Activated CD4-positive, alpha-beta T cell treated with anti-CD3 and anti-CD28 coated beads, Interleukin-2, Interleukin-4, amounts not matched to agents 100 ng/mL and 50 ng/mL, durations not matched to agents 16 hours and 8 hours (primary cell): Measurements from ENCODE around the gene DHRS4L2.
"Not testable (repeated sequence)": the region's sequence is repeated elsewhere in the genome, so short reads cannot be mapped to it uniquely, and the experiment has no call there.

Experiments used
- DNase-seq: peaks from one replicate; pipeline ENCODE4 v3.0.0-alpha.2; 2020; ENCODE audit warnings: low spot score

Gene DHRS4L2

DNA sequence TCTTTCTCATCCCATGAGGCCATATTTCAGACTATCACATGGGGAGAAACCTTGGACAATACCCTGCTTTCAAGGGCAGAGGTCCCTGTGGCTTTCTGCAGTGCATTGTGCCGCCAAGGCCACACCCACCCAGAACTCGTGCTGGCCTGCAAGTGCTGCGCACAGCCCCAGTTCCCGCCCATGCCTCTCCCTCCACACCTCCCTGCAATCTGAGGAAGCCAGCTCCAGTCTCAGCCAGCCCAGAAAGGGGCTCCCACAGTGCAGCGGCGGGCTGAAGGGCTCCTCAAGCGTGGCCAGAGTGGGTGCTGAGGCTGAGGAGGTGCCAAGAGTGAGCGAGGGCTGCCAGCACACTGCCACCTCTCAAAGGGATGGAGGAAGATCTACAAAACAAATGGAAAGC, 15.6 kb upstream of the DHRS4L2 start:
- not testable (repeated sequence) for DNase-seq

DNA sequence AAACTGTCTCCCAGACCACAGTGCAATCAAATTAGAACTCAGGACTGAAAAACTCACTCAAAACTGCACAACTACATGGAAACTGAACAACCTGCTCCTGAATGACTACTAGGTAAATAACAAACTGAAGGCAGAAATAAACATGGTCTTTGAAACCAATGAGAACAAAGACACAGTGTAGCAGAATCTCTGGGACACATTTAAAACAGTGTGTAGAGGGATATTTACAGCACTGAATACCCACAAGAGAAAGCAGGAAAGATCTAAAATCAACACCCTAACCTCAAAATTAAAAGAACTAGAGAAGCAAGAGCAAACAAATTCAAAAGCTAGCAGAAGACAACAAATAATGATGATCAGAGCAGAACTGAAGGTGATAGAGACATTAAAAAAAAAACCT, 14.7 kb upstream of the DHRS4L2 start:
- DNase-seq = not testable (repeated sequence)

GRCh38 chr14:23977208-23977607, 11.5 kb upstream of the DHRS4L2 start:
- not testable (repeated sequence) for DNase-seq

DNA sequence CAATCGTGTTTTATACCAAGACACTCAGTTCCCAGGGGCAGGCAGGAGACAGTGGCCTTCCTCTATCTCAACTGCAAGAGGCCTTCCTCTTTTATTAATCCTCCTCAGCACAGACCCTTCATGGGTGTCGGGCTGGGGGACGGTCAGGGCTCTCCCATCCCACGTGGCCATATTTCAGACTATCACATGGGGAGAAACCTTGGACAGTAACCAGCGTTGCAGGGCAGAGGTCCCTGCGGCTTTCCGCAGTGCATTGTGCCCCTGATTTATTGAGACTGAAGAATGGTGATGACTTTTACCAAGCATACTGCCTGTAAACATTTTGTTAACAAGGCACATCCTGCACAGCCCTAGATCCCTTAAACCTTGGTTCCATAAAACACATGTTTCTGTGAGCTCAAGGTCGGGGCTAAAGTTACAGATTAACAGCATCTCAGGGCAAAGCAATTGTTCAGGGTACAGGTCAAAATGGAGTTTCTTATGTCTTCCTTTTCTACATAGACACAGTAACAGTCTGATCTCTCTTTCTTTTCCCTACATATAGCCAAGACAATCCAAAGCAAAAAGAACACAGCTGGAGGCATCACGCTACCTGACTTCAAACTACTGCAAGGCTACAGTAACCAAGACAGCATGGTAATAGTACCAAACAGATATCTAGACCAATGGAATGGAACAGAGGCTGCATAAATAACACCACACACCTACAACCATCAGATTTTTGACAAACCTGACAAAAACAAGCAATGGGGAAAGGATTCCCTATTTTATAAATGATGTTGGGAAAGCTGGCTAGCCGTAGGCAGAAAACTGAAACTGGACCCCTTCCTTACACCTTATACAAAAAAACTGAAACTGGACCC, 6.5 kb upstream of the DHRS4L2 start:
- DNase-seq = not testable (repeated sequence)

- no peak for DNase-seq
These were observed 3.7 kb upstream of the DHRS4L2 start for GRCh38 chr14:23984891-23985602.

DNA sequence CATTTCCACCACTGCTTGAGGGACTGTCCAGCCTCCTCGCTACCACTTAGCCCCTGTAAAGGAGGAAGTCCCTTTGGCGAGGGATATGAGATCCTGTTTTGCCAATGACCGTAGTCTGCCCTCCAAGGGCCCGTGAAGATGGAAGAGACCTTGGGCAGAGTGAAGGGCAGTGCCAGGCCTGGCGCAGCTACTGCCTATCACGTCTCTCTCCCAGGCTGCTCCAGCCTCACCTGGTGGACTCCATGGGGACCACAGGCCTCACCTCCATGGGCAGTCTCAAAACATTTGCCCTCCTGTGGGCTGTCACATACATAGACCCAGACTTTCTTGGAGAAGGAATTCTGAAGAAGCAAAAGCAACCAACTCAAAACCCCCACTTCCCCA, 514 bp upstream of the DHRS4L2 start:
- DNase-seq = not testable (repeated sequence)

DNA sequence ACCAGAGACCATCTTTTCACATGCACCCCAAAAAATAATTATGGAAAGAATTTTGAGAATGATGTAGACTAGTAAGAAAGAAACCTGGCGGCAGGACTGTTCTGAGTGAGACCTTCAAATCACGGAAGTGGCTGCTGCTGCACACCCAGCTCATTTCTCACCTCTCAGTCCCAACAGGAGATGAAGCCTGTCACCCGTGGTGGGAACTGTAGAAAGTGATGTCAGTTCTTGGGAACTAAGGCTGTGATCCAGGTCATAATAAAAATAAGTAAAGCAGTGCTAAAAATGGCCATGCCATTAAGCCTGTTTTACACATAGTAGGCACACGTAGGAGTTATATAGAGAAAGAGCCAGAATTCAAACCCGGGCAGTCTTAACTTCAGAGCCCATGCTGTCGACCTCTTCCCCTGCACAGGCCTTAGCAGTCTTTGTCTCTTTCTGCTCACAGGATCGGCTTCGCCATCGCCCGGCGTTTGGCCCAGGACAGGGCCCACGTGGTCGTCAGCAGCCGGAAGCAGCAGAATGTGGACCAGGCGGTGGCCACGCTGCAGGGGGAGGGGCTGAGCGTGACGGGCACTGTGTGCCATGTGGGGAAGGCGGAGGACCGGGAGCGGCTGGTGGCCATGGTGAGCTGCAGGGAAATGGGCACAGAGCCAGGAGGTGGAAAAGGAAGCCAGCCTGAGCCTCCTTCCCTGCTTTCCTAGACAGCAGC, 1.2 kb downstream of the DHRS4L2 start:
- peak; percentile 75 for DNase-seq

GRCh38 chr14:23990961-23991360, 2.2 kb downstream of the DHRS4L2 start:
- DNase-seq = not testable (repeated sequence)

- DNase-seq = not testable (repeated sequence)
These were observed 4.3 kb downstream of the DHRS4L2 start for GRCh38 chr14:23993042-23993441.

DNA sequence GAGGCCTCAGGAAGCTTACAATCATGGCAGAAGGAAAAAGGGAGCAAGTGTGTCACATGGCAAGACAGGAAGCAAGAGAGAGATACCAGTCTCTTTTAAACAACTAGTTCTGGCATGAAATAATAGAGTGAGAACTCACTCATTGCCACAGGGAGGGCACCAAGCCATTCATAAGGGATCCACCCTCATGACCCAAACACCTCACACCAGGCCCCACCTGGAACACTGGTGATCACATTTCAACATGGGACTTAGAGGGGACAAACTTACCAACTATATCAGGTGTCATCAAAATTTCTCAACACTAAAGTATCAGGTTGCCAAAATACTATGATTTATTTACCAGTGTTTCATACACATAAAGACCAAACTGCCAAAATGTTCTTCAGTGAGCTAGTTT, 7.3 kb downstream of the DHRS4L2 start:
- not testable (repeated sequence) for DNase-seq

GRCh38 chr14:23996825-23997224, 8.1 kb downstream of the DHRS4L2 start:
- DNase-seq = not testable (repeated sequence)

DNA sequence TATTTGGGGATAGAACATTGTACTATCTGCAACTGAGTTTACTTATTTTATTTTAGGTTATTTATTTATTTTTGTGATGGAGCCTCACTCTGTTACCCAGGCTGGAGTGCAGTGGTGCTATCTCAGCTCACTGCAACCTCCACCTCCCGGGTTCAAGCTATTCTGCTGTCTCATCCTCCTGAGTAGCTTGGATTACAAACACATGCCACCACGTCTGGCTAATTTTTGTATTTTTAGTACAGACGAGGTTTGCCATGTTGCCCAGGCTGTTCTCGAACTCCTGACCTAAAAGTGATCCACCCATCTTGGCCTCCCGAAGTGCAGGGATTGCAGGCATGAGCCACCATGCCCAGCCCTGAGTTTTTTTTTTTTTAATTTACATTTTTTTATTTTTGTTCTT, 10.9 kb downstream of the DHRS4L2 start:
- DNase-seq = not testable (repeated sequence)

DNA sequence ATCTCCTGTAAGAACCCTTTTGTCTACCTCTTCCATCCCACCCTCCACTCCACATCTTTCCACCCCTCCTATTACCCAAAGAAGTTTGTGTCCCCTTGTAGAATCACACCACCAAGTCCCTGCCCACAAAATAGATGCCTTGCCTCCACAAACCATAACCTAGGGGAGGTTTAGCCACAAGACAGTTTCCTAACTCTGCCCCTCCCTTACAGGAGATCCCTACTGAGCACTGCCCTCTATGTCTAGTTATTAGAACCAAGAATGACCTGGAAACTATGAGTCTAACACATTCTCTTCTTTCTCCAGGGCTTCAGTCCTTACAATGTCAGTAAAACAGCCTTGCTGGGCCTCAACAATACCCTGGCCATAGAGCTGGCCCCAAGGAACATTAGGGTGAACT, 12.3 kb downstream of the DHRS4L2 start:
- not testable (repeated sequence) for DNase-seq

GRCh38 chr14:24001679-24002078, 12.9 kb downstream of the DHRS4L2 start:
- DNase-seq = not testable (repeated sequence)

- DNase-seq = not testable (repeated sequence)
These were observed 17.7 kb downstream of the DHRS4L2 start for GRCh38 chr14:24006471-24006816.

- peak; percentile 52 for DNase-seq
These were observed 18.3 kb downstream of the DHRS4L2 start for GRCh38 chr14:24006817-24007652.

DNA sequence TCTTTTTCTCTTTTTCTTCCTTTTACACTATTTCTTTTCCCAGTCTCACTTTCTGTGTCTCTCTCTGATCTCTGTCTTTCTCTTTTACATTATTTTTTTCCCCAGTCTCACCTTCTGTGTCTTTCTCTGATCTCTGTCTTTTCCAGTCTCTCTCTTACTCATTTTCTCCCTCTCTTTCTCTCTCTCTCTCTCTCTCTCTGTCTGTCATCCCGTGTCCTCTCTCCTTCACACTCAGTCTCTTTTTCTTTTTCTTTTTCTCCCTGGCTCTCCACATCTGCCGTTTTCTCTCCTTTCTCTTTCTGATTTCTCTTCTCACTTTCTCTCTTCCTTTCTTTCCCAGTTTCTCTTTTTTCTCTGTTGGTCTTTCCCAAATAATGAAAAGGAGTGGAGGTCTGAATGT, 22.3 kb downstream of the DHRS4L2 start:
- DNase-seq = no peak

GRCh38 chr14:24012726-24013273, 24.1 kb downstream of the DHRS4L2 start:
- DNase-seq = not testable (repeated sequence)

- peak; percentile 76 for DNase-seq
These were observed 25.2 kb downstream of the DHRS4L2 start for GRCh38 chr14:24013654-24014514.

DNA sequence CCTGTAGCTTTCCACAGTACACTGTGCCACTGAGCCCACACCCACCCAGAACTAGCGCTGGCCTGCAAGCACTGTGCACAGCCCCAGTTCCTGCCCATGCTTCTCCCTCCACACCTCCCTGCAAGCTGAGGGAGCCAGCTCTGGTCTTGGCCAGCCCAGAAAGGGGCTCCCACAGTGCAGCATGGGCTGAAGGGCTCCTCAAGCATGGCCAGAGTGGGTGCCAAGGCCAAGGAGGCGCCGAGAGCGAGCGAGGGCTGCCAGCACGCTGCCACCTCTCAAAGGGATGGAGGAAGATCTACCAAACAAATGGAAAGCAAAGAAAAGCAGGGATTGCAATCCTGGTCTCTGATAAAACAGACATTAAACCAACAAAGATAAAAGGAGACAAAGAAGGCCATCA, 27.0 kb downstream of the DHRS4L2 start:
- DNase-seq = not testable (repeated sequence)
